Right lobe of liver (tissue), 6 donors: ENCODE data around the gene STX1B. TPM values are rescaled to one million over a fixed set of nuclear protein-coding genes. Genes with fewer than 3 reads are reported as not detected.
"Not testable (repeated sequence)": the region's sequence is repeated elsewhere in the genome, so short reads cannot be mapped to it uniquely, and the experiment has no call there.

Experiments used
- ATAC-seq, 4 donors: fragments of 200-7000 bp; cut with Tn5 transposase; one replicate each; pipeline ENCODE4 v1.9.1; 2020; ENCODE audit warnings: mild to moderate bottlenecking in 4 of 4, moderate library complexity in 4 of 4
- DNase-seq, 3 donors: peaks; one replicate each; pipeline ENCODE4 v3.0.0-alpha.2; 2020
- H3K27ac ChIP-seq, 3 donors: fragments of 200-600 bp; one replicate each; pipeline ENCODE4 v1.8.0; 2022
- H3K27me3 ChIP-seq, 2 donors: fragments of 200-600 bp; one replicate each; pipeline ENCODE4 v1.8.0; 2022
- H3K36me3 ChIP-seq, 4 donors: fragments of 200-600 bp; sonication (generic) in 1 of 4; one replicate each; pipeline versions ENCODE4 v1.5.1 to v1.8.0; 2017 to 2022; ENCODE audit warnings: control low read depth in 1 of 4
- H3K4me1 ChIP-seq, 4 donors: fragments of 200-600 bp; sonication (generic) in 1 of 4; one replicate each; pipeline versions ENCODE4 v1.5.1 to v1.8.0; 2017 to 2022; ENCODE audit warnings: control low read depth in 1 of 4
- H3K4me3 ChIP-seq, 3 donors: fragments of 200-600 bp; one replicate each; pipeline ENCODE4 v1.8.0; 2022
- H3K9me3 ChIP-seq, 4 donors: fragments of 200-600 bp; sonication (generic) in 1 of 4; one replicate each; pipeline versions ENCODE4 v1.5.1 to v1.8.0; 2017 to 2022; ENCODE audit warnings: control low read depth in 1 of 4
- CTCF ChIP-seq, 4 donors: fragments of 200-600 bp in 3 of 4; fragments of 450-650 bp in 1 of 4; IDR thresholded peaks; one replicate each; pipeline versions ENCODE4 v1.5.1 to v1.8.0; 2016 to 2022; ENCODE audit warnings: antibody characterized with exemption in 4 of 4, mild to moderate bottlenecking in 2 of 4
- POLR2A ChIP-seq: fragments of 450-650 bp; IDR thresholded peaks from one replicate; pipeline ENCODE4 v1.6.1; 2017; ENCODE audit warnings: antibody characterized with exemption, mild to moderate bottlenecking
- WGBS: methylation state at CpG from one replicate; pipeline ENCODE4 v1.1.6; 2018; ENCODE audit warnings: low coverage, low lambda C conversion rate; ENCODE audit not compliant: insufficient coverage; ENCODE audit errors: missing lambda C conversion rate; 5-methylcytosine and 5-hydroxymethylcytosine counted together
- intact Hi-C, 2 donors: fragments of 100-400 bp; cut with DNase I; formaldehyde crosslinking; loops; one replicate each; pipeline versions ENCODE4 v1.11.2 to v1.14.1; 2022
- small RNA-seq, 2 experiments: library from RNA; depleted of rRNA; stranded (forward); fragments of <200 nt; gene quantifications; one replicate each; pipeline ENCODE3, GENCODE V24; 2016
- total RNA-seq, 6 experiments: library from RNA; depleted of rRNA in 2 of 6; stranded (reverse); fragments of >200 nt in 2 of 6; fragmentation: NEBNext Ultra II Directional in 3 of 6; extraction: Animal tissue kit (Norgen Biotek cat#: 25700) in 3 of 6; gene quantifications; one replicate each; pipeline versions ENCODE4 v1.1.0 to v1.2.4, GENCODE V29; 2016 to 2023
- donor health status: DM: no; HTN: yes; CAD: no.
- donor health status: DM: no; HTN: no; CAD: no.
- donor health status: DM: no; HTN: no; CAD: no.
- donor health status: DM: no; HTN: yes; CAD: no.
- donor health status: DM: no; HTN: yes; CAD: no.

Gene STX1B
- total RNA-seq, 6 experiments from 2014 or later, result 0.61 to 4.5 (median 2.6) TPM

- Histone ChIP-seq H3K4me1 (peaks cover 0 to 7% (median 0%) of the 10 kb centered on the region in 4 donors), H3K36me3 (no peaks in the 10 kb centered on the region), H3K27me3 (no peaks in the 10 kb centered on the region), H3K4me3 (no peak overlapping the region), H3K27ac (no peak overlapping the region), H3K9me3 (no peaks in the 10 kb centered on the region)
- DNase-seq (no peak), ATAC-seq (no peak)
- intact Hi-C loops, result no loop called here
- no peak for TF ChIP-seq POLR2A
- TF ChIP-seq CTCF (IDR thresholded peaks at IDR 0.05), result no peak
- WGBS, result 80% methylated on average over 1 of the region's 4 CpGs
Observed at GRCh38 chr16:30942426-30942806, 68.0 kb downstream of the STX1B start.

GRCh38 chr16:30941600-30942425 lies 68.6 kb downstream of the STX1B start:
- Histone ChIP-seq H3K4me3 (no peak overlapping the region), H3K27ac (no peak overlapping the region), H3K9me3 (no peaks in the 10 kb centered on the region), H3K36me3 (no peaks in the 10 kb centered on the region), H3K27me3 (no peaks in the 10 kb centered on the region), H3K4me1 (peaks cover 0 to 7% (median 0%) of the 10 kb centered on the region in 4 donors)
- DNase-seq (peak; percentile 84 to 86 (median 85)), ATAC-seq (peak; percentile 96 to 98 (median 98))
- 20% methylated on average over 2 of the region's 15 CpGs for WGBS
- intact Hi-C loops, result no loop called here
- TF ChIP-seq CTCF (IDR thresholded peaks at IDR 0.05) (peak; percentile 79 to 93 (median 86)), POLR2A (no peak)

GRCh38 chr16:30939571-30939970 lies 70.9 kb downstream of the STX1B start:
- WGBS, result 96% methylated on average over 7 of the region's 8 CpGs
- intact Hi-C loops, H3K27ac ChIP-seq, H3K9me3 ChIP-seq, H3K27me3 ChIP-seq, H3K36me3 ChIP-seq, H3K4me3 ChIP-seq, ATAC-seq, H3K4me1 ChIP-seq, DNase-seq: not testable (repeated sequence)

Small RNA genes within 50 kb of the gene (small RNA-seq; reads per million reads assigned to genes)
- 0 reads per million in 2 experiments for gene AC135048.1

Other genes with a start within 250 kb of the STX1B start
- gene CFAP119, start 248.6 kb downstream of the STX1B start, total RNA-seq, result 1 to 10 TPM in 1 of 6 experiments, under 1 TPM in 4, not detected in 1; 0.19 to 1.8 (median 0.29) TPM
- 10 to 100 TPM; 34.3 to 56.8 (median 46.7) TPM for gene RNF40, start 248.3 kb downstream of the STX1B start, total RNA-seq
- gene ZNF629, start 223.4 kb downstream of the STX1B start, total RNA-seq, result 1 to 10 TPM; 3.7 to 4.8 (median 4.3) TPM
- 10 to 100 TPM in 2 of 6 experiments, 1 to 10 TPM in 4; 5.9 to 14.3 (median 7.9) TPM for gene BCL7C, start 116.6 kb downstream of the STX1B start, total RNA-seq
- under 1 TPM in 4 of 6 experiments, not detected in 2; 0.13 to 0.74 (median 0.43) TPM for gene CTF1, start 114.0 kb downstream of the STX1B start, total RNA-seq
- 1 to 10 TPM; 2.8 to 8.0 (median 3.4) TPM for gene FBXL19, start 87.1 kb downstream of the STX1B start, total RNA-seq
- 10 to 100 TPM; 27.7 to 56.6 (median 31.6) TPM for gene ORAI3, start 61.6 kb downstream of the STX1B start, total RNA-seq
- gene SETD1A, start 52.9 kb downstream of the STX1B start, total RNA-seq, result 1 to 10 TPM; 3.7 to 7.4 (median 6.9) TPM
- gene HSD3B7, start 25.4 kb downstream of the STX1B start, total RNA-seq, result 100 to 1,000 TPM in 3 of 6 experiments, 10 to 100 TPM in 3; 54.6 to 219 (median 86.9) TPM
- gene STX4, start 22.9 kb upstream of the STX1B start, total RNA-seq, result 10 to 100 TPM; 18.8 to 52.8 (median 23.6) TPM
- gene ZNF668, start 63.6 kb upstream of the STX1B start, total RNA-seq, result 1 to 10 TPM; 2.0 to 4.6 (median 3.5) TPM
- gene ZNF646, start 63.8 kb upstream of the STX1B start, total RNA-seq, result 1 to 10 TPM; 4.2 to 5.0 (median 4.5) TPM
- 10 to 100 TPM in 1 of 6 experiments, 1 to 10 TPM in 5; 2.3 to 14.8 (median 3.9) TPM for gene PRSS53, start 78.3 kb upstream of the STX1B start, total RNA-seq
- 100 to 1,000 TPM; 102 to 297 (median 199) TPM for gene VKORC1, start 84.2 kb upstream of the STX1B start, total RNA-seq
- gene BCKDK, start 97.7 kb upstream of the STX1B start, total RNA-seq, result 10 to 100 TPM; 34.8 to 61.5 (median 41.8) TPM
- 10 to 100 TPM; 20.4 to 29.9 (median 25.2) TPM for gene KAT8, start 107.0 kb upstream of the STX1B start, total RNA-seq
- 10 to 100 TPM in 4 of 6 experiments, 1 to 10 TPM in 2; 5.6 to 20.0 (median 13.1) TPM for gene PRSS8, start 125.1 kb upstream of the STX1B start, total RNA-seq
- 1 to 10 TPM in 3 of 6 experiments, under 1 TPM in 3; 0.25 to 1.6 (median 1.0) TPM for gene PRSS36, start 139.4 kb upstream of the STX1B start, total RNA-seq
- 10 to 100 TPM; 18.7 to 69.7 (median 40.4) TPM for gene FUS, start 169.5 kb upstream of the STX1B start, total RNA-seq
- 10 to 100 TPM in 3 of 6 experiments, 1 to 10 TPM in 3; 5.7 to 14.9 (median 9.6) TPM for gene PYCARD, start 192.1 kb upstream of the STX1B start, total RNA-seq
- under 1 TPM in 1 of 6 experiments, not detected in 5; 0.06 TPM for gene TRIM72, start 203.5 kb upstream of the STX1B start, total RNA-seq
- not detected for gene PYDC1, start 206.5 kb upstream of the STX1B start, total RNA-seq
- 10 to 100 TPM in 1 of 6 experiments, 1 to 10 TPM in 5; 2.7 to 11.6 (median 4.3) TPM for gene ITGAM, start 249.3 kb upstream of the STX1B start, total RNA-seq